A673 (cell line): ENCODE measurements around the gene SCARB1. TPM values are rescaled to one million over a fixed set of nuclear protein-coding genes. Genes with fewer than 3 reads are reported as not detected.

ENCODE experiments used
- BruUV-seq: library from RNA; stranded (reverse); fragments of 400-500 nt; replicated peaks from 2 replicates; lab custom pipeline; 2021; lab: Mats Ljungman, UMichigan
- CTCF ChIA-PET: fragments of 300-600 bp; sonication (Branson Sonifier 250); formaldehyde crosslinking; loops from one replicate; lab custom pipeline; 2022; ENCODE audit warnings: antibody characterized with exemption; lab: Charles Lee
- POLR2A ChIA-PET: fragments of 300-600 bp; sonication (Branson Sonifier 250); formaldehyde crosslinking; loops from one replicate; lab custom pipeline; 2022; ENCODE audit warnings: antibody characterized with exemption; ENCODE audit not compliant: low non-redundant PET; lab: Charles Lee
- DNase-seq: peaks from one replicate; pipeline ENCODE4 v3.0.0-alpha.2; 2015; ENCODE audit warnings: low spot score
- H3K27ac ChIP-seq: fragments of 200-600 bp; sonication (generic); 2 replicates; pipeline ENCODE4 v1.5.1; 2016; ENCODE audit warnings: mixed run types, low read depth, mild to moderate bottlenecking, mixed read lengths, antibody characterized with exemption, low read length; ENCODE audit not compliant: poor library complexity, severe bottlenecking
- H3K27me3 ChIP-seq: fragments of 200-600 bp; sonication (generic); replicated peaks from 2 replicates; pipeline ENCODE4 v1.6.1; 2017; ENCODE audit warnings: mixed run types, low read depth, mild to moderate bottlenecking, mixed read lengths, antibody characterized with exemption, low read length; ENCODE audit not compliant: insufficient read depth, poor library complexity
- H3K36me3 ChIP-seq: fragments of 200-600 bp; sonication (generic); 2 replicates; pipeline ENCODE4 v1.6.1; 2016; ENCODE audit warnings: mixed run types, mild to moderate bottlenecking, mixed read lengths, antibody characterized with exemption, low read length; ENCODE audit not compliant: insufficient read depth, poor library complexity, severe bottlenecking
- H3K4me1 ChIP-seq: fragments of 200-600 bp; sonication (generic); 2 replicates; pipeline ENCODE4 v1.6.1; 2017; ENCODE audit warnings: mixed run types, mild to moderate bottlenecking, mixed read lengths, antibody characterized with exemption, low read length; ENCODE audit not compliant: insufficient read depth, poor library complexity, severe bottlenecking
- H3K4me3 ChIP-seq: fragments of 200-600 bp; sonication (generic); 2 replicates; pipeline ENCODE4 v1.5.1; 2016; ENCODE audit warnings: low read depth, mixed run types, mild to moderate bottlenecking, mixed read lengths, low read length; ENCODE audit not compliant: poor library complexity, severe bottlenecking
- H3K9me3 ChIP-seq: fragments of 200-600 bp; sonication (generic); 2 replicates; pipeline ENCODE4 v1.6.1; 2016; ENCODE audit warnings: mixed run types, low read depth, mild to moderate bottlenecking, mixed read lengths, antibody characterized with exemption, low read length; ENCODE audit not compliant: poor library complexity, severe bottlenecking
- CTCF ChIP-seq: fragments of 300-800, 200-600 bp; sonication (generic); conservative IDR thresholded peaks from 2 replicates; pipeline ENCODE4 v1.5.1; 2017; ENCODE audit warnings: low read depth, mild to moderate bottlenecking, antibody characterized with exemption, low read length, moderate library complexity, mixed read lengths
- EZH2 ChIP-seq: fragments of 200-600 bp; sonication (generic); IDR thresholded peaks from 2 replicates; pipeline ENCODE4 v1.6.1; 2017; ENCODE audit warnings: borderline replicate concordance, low read depth, mild to moderate bottlenecking, mixed read lengths, antibody characterized with exemption, low read length; ENCODE audit not compliant: poor library complexity, severe bottlenecking
- intact Hi-C: fragments of 100-400 bp; cut with micrococcal nuclease; formaldehyde crosslinking; loops from one replicate; pipeline ENCODE4 v1.10.0; 2022; ENCODE audit not compliant: unreplicated experiment
- total RNA-seq: library from RNA; stranded (reverse); gene quantifications from 2 replicates; pipeline ENCODE4 v1.2.3, GENCODE V29; 2021

SCARB1 gene
- total RNA-seq, 1 experiment from 2014 or later = 74.6 TPM

GRCh38 chr12:124831590-124831989 lies 32.1 kb downstream of the SCARB1 start:
- ChIA-PET CTCF (no interaction called here), POLR2A (no interaction called here)
- no peak overlapping the region for H3K4me3 ChIP-seq
- no peaks in the 10 kb centered on the region for H3K27me3 ChIP-seq
- DNase-seq = no peak
- intact Hi-C loops = no loop called here
- no peaks in the 10 kb centered on the region for H3K36me3 ChIP-seq
- no peak for TF ChIP-seq EZH2
- TF ChIP-seq CTCF = no peak
- H3K4me1 ChIP-seq = no peaks in the 10 kb centered on the region
- H3K9me3 ChIP-seq = no peaks in the 10 kb centered on the region
- H3K27ac ChIP-seq = no peak overlapping the region
- no TSS peak for BruUV-seq

- no peaks in the 10 kb centered on the region for H3K27me3 ChIP-seq
- H3K4me3 ChIP-seq = no peak overlapping the region
- POLR2A ChIA-PET = no interaction called here
- no peaks in the 10 kb centered on the region for H3K4me1 ChIP-seq
- no peak for DNase-seq
- no peaks in the 10 kb centered on the region for H3K36me3 ChIP-seq
- CTCF ChIA-PET = no interaction called here
- no peaks in the 10 kb centered on the region for H3K9me3 ChIP-seq
- no TSS peak for BruUV-seq
- TF ChIP-seq CTCF (no peak), EZH2 (no peak)
- intact Hi-C loops = no loop called here
- H3K27ac ChIP-seq = no peak overlapping the region
Measured at GRCh38 chr12:124830306-124830705, 33.4 kb downstream of the SCARB1 start.

GRCh38 chr12:124829708-124830304 lies 33.9 kb downstream of the SCARB1 start:
- intact Hi-C loops = no loop called here
- ChIA-PET CTCF (no interaction called here), POLR2A (no interaction called here)

More at GRCh38 chr12:124829708-124830304, 33.9 kb downstream of the SCARB1 start:
- no peak overlapping the region for H3K27ac ChIP-seq
- BruUV-seq = no TSS peak
- no peak for TF ChIP-seq EZH2
- no peak for TF ChIP-seq CTCF
- H3K9me3 ChIP-seq = no peaks in the 10 kb centered on the region
- H3K4me3 ChIP-seq = no peak overlapping the region
- no peaks in the 10 kb centered on the region for H3K4me1 ChIP-seq
- H3K36me3 ChIP-seq = no peaks in the 10 kb centered on the region
- no peaks in the 10 kb centered on the region for H3K27me3 ChIP-seq
- no peak for DNase-seq
